ENCODE results near the gene TMCO1.
"Not testable (repeated sequence)": the region's sequence is repeated elsewhere in the genome, so short reads cannot be mapped to it uniquely, and the experiment has no call there.

Gene TMCO1

GRCh38 chr1:165768513-165769394 is at the start of gene TMCO1:
Gene TMCO1 (minus strand): TSS chr1:165768868. CDS start chr1:165768751, 117 bp downstream.
- DNase-seq (ENCODE audit: low spot score): peak; percentile 99

- no peak for DNase-seq (ENCODE audit: low spot score)
Observed at GRCh38 chr1:165816826-165817497, 48.3 kb upstream of the TMCO1 start.

GRCh38 chr1:165816157-165816556 is 47.5 kb upstream of the TMCO1 start:
- no peak for DNase-seq (ENCODE audit: low spot score)

- DNase-seq (ENCODE audit: low spot score): no peak
Observed at GRCh38 chr1:165815725-165816124, 47.1 kb upstream of the TMCO1 start.

- no peak for DNase-seq (ENCODE audit: low spot score)
Observed at GRCh38 chr1:165807613-165808012, 38.9 kb upstream of the TMCO1 start.

- not testable (repeated sequence) for DNase-seq (ENCODE audit: low spot score)
Observed at GRCh38 chr1:165804513-165804912, 35.8 kb upstream of the TMCO1 start.

- no peak for DNase-seq (ENCODE audit: low spot score)
Observed at GRCh38 chr1:165799387-165799786, 30.7 kb upstream of the TMCO1 start.

- DNase-seq (ENCODE audit: low spot score): peak; percentile 15
Observed at GRCh38 chr1:165795894-165796293, 27.2 kb upstream of the TMCO1 start.

- DNase-seq (ENCODE audit: low spot score): no peak
Observed at GRCh38 chr1:165793951-165794350, 25.3 kb upstream of the TMCO1 start.

- no peak for DNase-seq (ENCODE audit: low spot score)
Observed at GRCh38 chr1:165787741-165788140, 19.1 kb upstream of the TMCO1 start.

- not testable (repeated sequence) for DNase-seq (ENCODE audit: low spot score)
Observed at GRCh38 chr1:165783519-165783918, 14.9 kb upstream of the TMCO1 start.

- DNase-seq (ENCODE audit: low spot score): not testable (repeated sequence)
Observed at GRCh38 chr1:165778197-165778596, 9.5 kb upstream of the TMCO1 start.

- DNase-seq (ENCODE audit: low spot score): no peak
Observed at GRCh38 chr1:165773324-165773965, 4.8 kb upstream of the TMCO1 start.

- DNase-seq (ENCODE audit: low spot score): no peak
Observed at GRCh38 chr1:165772739-165773138, 4.1 kb upstream of the TMCO1 start.

- DNase-seq (ENCODE audit: low spot score): no peak
Observed at GRCh38 chr1:165764277-165764676, 4.4 kb downstream of the TMCO1 start.

- DNase-seq (ENCODE audit: low spot score): no peak
Observed at GRCh38 chr1:165763442-165763841, 5.2 kb downstream of the TMCO1 start.

GRCh38 chr1:165762725-165763124 is 5.9 kb downstream of the TMCO1 start:
- no peak for DNase-seq (ENCODE audit: low spot score)

- DNase-seq (ENCODE audit: low spot score): no peak
Observed at GRCh38 chr1:165759095-165759494, 9.6 kb downstream of the TMCO1 start.

GRCh38 chr1:165755393-165756010 is 13.2 kb downstream of the TMCO1 start:
- no peak for DNase-seq (ENCODE audit: low spot score)

- DNase-seq (ENCODE audit: low spot score): no peak
Observed at GRCh38 chr1:165753934-165754333, 14.7 kb downstream of the TMCO1 start.

- DNase-seq (ENCODE audit: low spot score): no peak
Observed at GRCh38 chr1:165748550-165748949, 20.1 kb downstream of the TMCO1 start.

Data from iPS-NIHi11 (cell line).